Heart left ventricle (tissue), 16 donors: ENCODE results near the gene HOXC10. TPM values are rescaled to one million over a fixed set of nuclear protein-coding genes. Genes with fewer than 3 reads are reported as not detected.
A peak's percentile ranks its signal among the peaks of the same experiment; 100 is the strongest.

Experiments
- ATAC-seq, 4 donors: fragments of 200-7000 bp; cut with Tn5 transposase; one replicate each; pipeline ENCODE4 v1.9.1; 2020 to 2022; ENCODE audit warnings: moderate library complexity in 4 of 4, mild to moderate bottlenecking in 3 of 4, moderate number of reproducible peaks in 1 of 4
- DNase-seq, 5 donors: peaks; one replicate each; pipeline ENCODE4 v3.0.0-alpha.2; 2020
- H3K27ac ChIP-seq, 12 donors: fragments of 200-600 bp; sonication (generic) in 4 of 12; one replicate each; pipeline versions ENCODE4 v1.5.0 to v1.8.0; 2016 to 2022; ENCODE audit warnings: mild to moderate bottlenecking in 2 of 12
- H3K27me3 ChIP-seq, 9 donors: fragments of 200-600 bp; sonication (generic) in 2 of 9; one replicate each; pipeline versions ENCODE4 v1.5.1 to v1.8.0; 2016 to 2022; ENCODE audit warnings: mild to moderate bottlenecking in 3 of 9
- H3K36me3 ChIP-seq, 9 donors: fragments of 200-600 bp; sonication (generic) in 2 of 9; one replicate each; pipeline versions ENCODE4 v1.5.0 to v1.8.0; 2018 to 2022; ENCODE audit warnings: mild to moderate bottlenecking in 2 of 9
- H3K4me1 ChIP-seq, 12 donors: fragments of 200-600 bp; sonication (generic) in 4 of 12; one replicate each; pipeline versions ENCODE4 v1.5.0 to v1.8.0; 2016 to 2022; ENCODE audit warnings: mild to moderate bottlenecking in 3 of 12
- H3K4me3 ChIP-seq, 12 donors: fragments of 200-600 bp; sonication (generic) in 4 of 12; one replicate each; pipeline versions ENCODE4 v1.5.0 to v1.8.0; 2017 to 2022; ENCODE audit warnings: mild to moderate bottlenecking in 9 of 12, moderate library complexity in 4 of 12
- H3K9me3 ChIP-seq, 12 donors: fragments of 200-600 bp; sonication (generic) in 4 of 12; one replicate each; pipeline versions ENCODE4 v1.5.0 to v1.8.0; 2016 to 2022; ENCODE audit warnings: mild to moderate bottlenecking in 1 of 12
- CTCF ChIP-seq, 12 donors: fragments of 200-600 bp; sonication (generic) in 4 of 12; IDR thresholded peaks; one replicate each; pipeline versions ENCODE4 v1.5.0 to v1.8.0; 2018 to 2022; ENCODE audit warnings: antibody characterized with exemption in 12 of 12, mild to moderate bottlenecking in 5 of 12
- POLR2A ChIP-seq, 2 donors: fragments of 450-650 bp; IDR thresholded peaks; one replicate each; pipeline ENCODE4 v1.6.1; 2017; ENCODE audit warnings: antibody characterized with exemption in 2 of 2, mild to moderate bottlenecking in 2 of 2, moderate library complexity in 2 of 2
- WGBS, 4 donors: extraction: QIAGEN DNeasy Blood & Tissue Kit in 2 of 4; methylation state at CpG; one replicate each; pipeline versions ENCODE4 v1.1.5 to v1.1.7; 2013 to 2018; 5-methylcytosine and 5-hydroxymethylcytosine counted together
- intact Hi-C, 10 donors: fragments of 100-400 bp; cut with DNase I; formaldehyde crosslinking; loops; one replicate each; pipeline versions ENCODE4 v1.11.1 to v1.14.2; 2022
- polyA plus RNA-seq, 2 donors: library from polyadenylated mRNA; stranded (reverse); fragments of 200-250 nt; gene quantifications; one replicate each; pipeline ENCODE4 v1.2.3, GENCODE V29; 2013
- total RNA-seq, 9 donors: library from RNA; depleted of rRNA in 2 of 9; stranded (reverse); fragments of >200 nt in 2 of 9; fragmentation: NEBNext Ultra II Directional in 3 of 9; extraction: Animal tissue kit (Norgen Biotek cat#: 25700) in 3 of 9; gene quantifications; one replicate each; pipeline versions ENCODE4 v1.1.0 to v1.2.4, GENCODE V29; 2016 to 2023
- donor health status: ischemic (EF 13 %, LVEDD 7.1; RV severe dilation, severe dysfunction).
- donor health status: healthy with polysubstance abuse.
- donor health status: DM: no; HTN: yes; CAD: no.
- donor health status: DM: no; HTN: no; CAD: no.
- donor health status: ischemic (EF 25% LVEDD 6.9; RV normal size, moderate dysfunction).
- donor health status: ischemic (EF 25% LVEDD 5.7; RV mildly dilated, moderate dysfunction).
- donor health status: healthy.
- donor health status: DM: yes; HTN: yes; CAD: no.
- donor health status: ischemic (EF 35%, LVEDD 5.7; RV mildly dilated, moderate dysfunction).
- donor health status: nonischemic (EF 11% LVEDD 7.7; RV severe dilation, severe dysfunction).
- donor health status: DM: yes; HTN: yes; CAD: no.
- donor health status: PGD.
- donor health status: ischemic (EF 29% LVEDD 5.4; RV normal size, mild dysfunction).
- donor health status: nonischemic (EF 23%, LVEDD 6.1; RV moderate dilation, normal function).

Gene HOXC10
- total and polyA plus RNA-seq, 11 donors = not detected

GRCh38 chr12:53966085-53966384 is 18.9 kb upstream of the HOXC10 start:
- intact Hi-C loops = no loop called here
- H3K4me3 ChIP-seq = peak overlapping the region in 1 of 12 donors; percentile 8
- H3K27me3 ChIP-seq = peaks cover 84 to 100% (median 100%) of the 10 kb centered on the region in 9 donors
- no peaks in the 10 kb centered on the region for H3K36me3 ChIP-seq
- DNase-seq (no peak), ATAC-seq (no peak)
- H3K4me1 ChIP-seq = peaks cover 0 to 26% (median 5%) of the 10 kb centered on the region in 12 donors
- no peaks in the 10 kb centered on the region for H3K9me3 ChIP-seq
- 2 to 5% (median 3%) methylated on average over 15 of the region's 15 CpGs for WGBS, 4 donors
- H3K27ac ChIP-seq = no peak overlapping the region
- TF ChIP-seq CTCF (IDR thresholded peaks at IDR 0.05) = no peak
- TF ChIP-seq POLR2A (IDR thresholded peaks at IDR 0.05) = no peak

DNA sequence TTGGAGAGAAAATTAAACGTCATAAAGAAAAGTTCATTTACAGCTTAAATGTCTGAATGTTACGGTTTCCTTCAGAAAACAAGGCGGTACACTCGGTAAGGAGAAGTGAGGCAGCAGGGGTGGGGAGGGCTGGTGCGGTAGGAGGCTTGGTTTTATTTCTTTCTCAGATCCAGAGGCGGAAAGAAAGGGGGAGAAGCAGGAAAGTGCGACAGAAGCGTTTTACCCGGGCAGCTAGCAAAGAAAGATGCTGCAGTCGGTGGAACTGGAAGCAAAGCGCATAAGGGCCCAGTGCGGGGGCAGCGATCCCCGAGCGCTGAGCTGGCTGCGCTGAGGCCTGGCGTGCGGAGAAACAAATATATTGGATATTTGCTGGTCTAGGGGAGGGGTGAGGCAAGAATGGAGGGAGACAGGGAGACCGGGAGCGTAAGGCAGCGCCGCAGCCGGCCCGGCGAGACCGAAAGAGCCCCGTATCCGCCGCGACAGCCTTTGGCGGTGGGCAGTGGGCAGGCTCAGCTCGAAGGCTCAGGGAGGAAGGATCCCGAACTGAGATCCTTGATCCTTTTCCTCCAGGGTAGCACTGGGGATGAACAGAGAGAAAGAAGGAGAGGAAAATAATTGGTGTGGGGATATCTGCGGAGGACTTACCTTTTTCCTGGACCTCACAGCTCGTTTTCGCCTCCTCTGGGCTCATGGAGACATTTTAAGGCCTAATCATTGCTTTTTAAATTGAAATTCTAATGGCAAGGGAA is 18.4 kb upstream of the HOXC10 start:
- Histone ChIP-seq H3K27ac (no peak overlapping the region), H3K27me3 (peaks cover 84 to 100% (median 100%) of the 10 kb centered on the region in 9 donors), H3K9me3 (no peaks in the 10 kb centered on the region), H3K36me3 (no peaks in the 10 kb centered on the region), H3K4me3 (no peak overlapping the region), H3K4me1 (peaks cover 0 to 21% (median 5%) of the 10 kb centered on the region in 12 donors)
- ATAC-seq (no peak), DNase-seq (no peak)
- TF ChIP-seq POLR2A (IDR thresholded peaks at IDR 0.05) = no peak
- TF ChIP-seq CTCF (IDR thresholded peaks at IDR 0.05) = no peak
- intact Hi-C loops = no loop called here
- WGBS, 4 donors = 6 to 7% (median 6%) methylated on average over 30 to 36 of the region's 36 CpGs

DNA sequence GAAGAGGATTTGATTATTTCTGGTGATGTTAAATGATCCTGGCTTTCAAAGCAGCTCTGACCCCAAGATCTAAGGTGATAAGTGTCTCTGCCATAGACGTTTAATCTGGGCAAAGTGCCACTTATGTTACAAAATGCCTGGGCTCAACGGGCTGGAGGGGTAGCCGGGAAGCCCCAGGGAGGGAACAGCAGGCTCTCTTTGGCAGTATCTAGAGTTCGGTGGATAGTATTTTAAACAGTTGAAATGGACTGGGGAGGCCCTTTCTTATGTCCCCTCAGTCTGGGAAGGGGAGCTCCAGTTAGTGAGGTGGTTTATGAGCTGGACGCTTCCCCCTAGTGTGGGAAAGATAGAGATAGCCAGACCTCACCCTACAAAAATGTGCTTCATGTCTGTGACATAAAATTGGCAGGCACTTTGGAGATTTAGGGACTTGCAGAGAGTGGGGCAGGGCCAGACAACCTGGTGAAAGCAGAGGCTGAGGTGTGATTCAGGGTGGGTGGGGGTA is 17.5 kb upstream of the HOXC10 start:
- H3K27me3 ChIP-seq = peaks cover 83 to 100% (median 100%) of the 10 kb centered on the region in 9 donors
- WGBS, 4 donors = 6 to 19% (median 10%) methylated on average over 5 of the region's 5 CpGs
- TF ChIP-seq CTCF (IDR thresholded peaks at IDR 0.05) (no peak), POLR2A (IDR thresholded peaks at IDR 0.05) (no peak)
- no peaks in the 10 kb centered on the region for H3K36me3 ChIP-seq
- intact Hi-C loops = no loop called here
- ATAC-seq (no peak), DNase-seq (no peak)
- no peaks in the 10 kb centered on the region for H3K9me3 ChIP-seq
- H3K4me1 ChIP-seq = peaks cover 0 to 20% (median 5%) of the 10 kb centered on the region in 12 donors
- no peak overlapping the region for H3K4me3 ChIP-seq
- no peak overlapping the region for H3K27ac ChIP-seq

DNA sequence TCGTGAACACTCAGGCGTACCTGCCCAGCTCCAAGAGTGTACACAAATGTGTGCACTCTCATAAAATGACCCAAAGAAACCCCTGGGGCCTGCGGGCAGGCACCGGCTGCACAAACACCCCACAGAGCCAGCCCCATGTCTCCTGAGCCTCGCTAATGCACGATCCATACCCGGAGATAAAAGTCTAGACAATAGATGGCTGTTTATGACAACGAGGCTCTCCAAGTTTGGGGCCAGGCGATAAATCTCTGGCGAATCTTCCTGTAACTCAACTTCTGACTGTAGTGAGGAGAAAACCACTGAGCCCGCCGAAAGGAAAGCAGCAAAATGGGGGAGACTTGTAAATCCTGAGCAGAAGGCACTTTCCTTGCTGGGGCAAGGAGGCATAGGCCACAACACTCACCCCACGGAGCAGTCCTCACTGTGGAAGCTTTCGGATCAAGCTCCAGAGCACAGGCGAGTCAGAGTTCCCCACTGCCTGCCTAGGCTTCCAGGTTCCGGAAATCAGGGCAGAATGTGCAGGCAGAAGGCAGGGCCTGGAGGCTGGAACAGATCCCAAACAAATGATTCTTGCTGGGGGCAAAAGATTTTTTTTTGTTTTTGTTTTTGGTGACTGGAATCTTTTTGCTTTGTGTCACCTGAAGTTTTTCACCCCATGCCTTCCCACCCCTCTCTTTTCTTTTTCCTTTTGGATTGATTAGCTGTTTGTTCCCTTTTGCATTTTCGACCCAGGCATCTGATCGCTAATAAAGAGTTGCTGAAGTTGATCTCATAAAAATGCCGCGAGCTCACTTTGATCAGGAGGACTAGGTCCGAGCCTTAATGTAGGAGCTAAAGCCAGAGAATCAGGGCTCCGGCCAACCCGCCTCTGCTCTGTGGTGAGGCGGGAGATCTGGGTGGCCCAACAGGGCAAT is 16.5 kb upstream of the HOXC10 start:
- no peak overlapping the region for H3K4me3 ChIP-seq
- intact Hi-C loops = no loop called here
- no peak overlapping the region for H3K27ac ChIP-seq
- H3K9me3 ChIP-seq = no peaks in the 10 kb centered on the region
- no peaks in the 10 kb centered on the region for H3K36me3 ChIP-seq
- DNase-seq (no peak), ATAC-seq (no peak)
- TF ChIP-seq POLR2A (IDR thresholded peaks at IDR 0.05) (no peak), CTCF (IDR thresholded peaks at IDR 0.05) (no peak)
- peaks cover 84 to 100% (median 100%) of the 10 kb centered on the region in 9 donors for H3K27me3 ChIP-seq
- peaks cover 0 to 24% (median 6%) of the 10 kb centered on the region in 12 donors for H3K4me1 ChIP-seq
- WGBS, 4 donors = 12 to 20% (median 13%) methylated on average over 23 to 24 of the region's 24 CpGs
